C4-2B (cell line): Measurements from ENCODE around the gene RIOK1.

Experiments used
- ZFX ChIP-seq: fragments of 450-650 bp; IDR thresholded peaks from 2 replicates; pipeline ENCODE4 v1.6.1; 2017
- TF ChIP-seq, protein P1 (sequence below): fragments of 450-650 bp; conservative IDR thresholded peaks from 2 replicates; pipeline ENCODE4 v1.5.1; 2017; ENCODE audit warnings: mild to moderate bottlenecking

DNA sequence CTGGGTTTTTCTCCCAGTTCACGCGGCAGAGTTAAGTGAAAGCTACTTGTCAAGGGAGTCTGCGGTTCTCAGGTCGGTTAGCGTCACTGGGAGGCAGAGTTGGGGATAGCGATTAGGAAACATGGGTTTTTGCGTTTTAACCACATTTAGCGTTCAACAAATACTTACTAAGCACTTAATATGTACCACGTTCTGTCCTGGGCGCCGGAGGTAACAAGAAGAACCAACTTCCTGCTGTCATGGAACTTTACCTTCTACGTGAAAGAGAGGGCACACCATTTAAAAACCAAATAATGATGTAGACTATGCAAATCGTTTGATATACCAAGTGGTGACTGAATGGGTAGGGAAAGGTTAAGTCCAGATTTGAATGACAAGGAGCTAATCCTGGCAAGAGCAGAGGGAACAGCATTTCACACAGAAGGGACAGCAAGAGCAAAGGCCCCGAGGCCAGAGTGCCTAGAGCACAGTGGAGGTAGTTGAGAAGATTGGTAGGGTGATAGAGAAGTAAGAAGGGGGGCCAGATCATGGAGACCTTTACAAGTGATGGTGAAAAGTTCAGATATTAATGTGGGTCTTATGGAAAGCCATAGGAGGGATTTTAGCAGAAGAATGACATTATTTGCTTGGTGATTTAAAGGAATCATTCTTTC, 744 bp downstream of the RIOK1 start:
- TF ChIP-seq, protein P1, sequence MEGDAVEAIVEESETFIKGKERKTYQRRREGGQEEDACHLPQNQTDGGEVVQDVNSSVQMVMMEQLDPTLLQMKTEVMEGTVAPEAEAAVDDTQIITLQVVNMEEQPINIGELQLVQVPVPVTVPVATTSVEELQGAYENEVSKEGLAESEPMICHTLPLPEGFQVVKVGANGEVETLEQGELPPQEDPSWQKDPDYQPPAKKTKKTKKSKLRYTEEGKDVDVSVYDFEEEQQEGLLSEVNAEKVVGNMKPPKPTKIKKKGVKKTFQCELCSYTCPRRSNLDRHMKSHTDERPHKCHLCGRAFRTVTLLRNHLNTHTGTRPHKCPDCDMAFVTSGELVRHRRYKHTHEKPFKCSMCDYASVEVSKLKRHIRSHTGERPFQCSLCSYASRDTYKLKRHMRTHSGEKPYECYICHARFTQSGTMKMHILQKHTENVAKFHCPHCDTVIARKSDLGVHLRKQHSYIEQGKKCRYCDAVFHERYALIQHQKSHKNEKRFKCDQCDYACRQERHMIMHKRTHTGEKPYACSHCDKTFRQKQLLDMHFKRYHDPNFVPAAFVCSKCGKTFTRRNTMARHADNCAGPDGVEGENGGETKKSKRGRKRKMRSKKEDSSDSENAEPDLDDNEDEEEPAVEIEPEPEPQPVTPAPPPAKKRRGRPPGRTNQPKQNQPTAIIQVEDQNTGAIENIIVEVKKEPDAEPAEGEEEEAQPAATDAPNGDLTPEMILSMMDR = peak; percentile 9
- no peak for TF ChIP-seq ZFX
